Cerebellar nuclear complex (tissue), 1 donor: ENCODE data around the gene TRDN.

ENCODE experiments used
- DNase-seq, 2 experiments: peaks; one replicate each; lab custom pipeline; 2025; lab: John Stamatoyannopoulos, UW

Gene TRDN, protein sequence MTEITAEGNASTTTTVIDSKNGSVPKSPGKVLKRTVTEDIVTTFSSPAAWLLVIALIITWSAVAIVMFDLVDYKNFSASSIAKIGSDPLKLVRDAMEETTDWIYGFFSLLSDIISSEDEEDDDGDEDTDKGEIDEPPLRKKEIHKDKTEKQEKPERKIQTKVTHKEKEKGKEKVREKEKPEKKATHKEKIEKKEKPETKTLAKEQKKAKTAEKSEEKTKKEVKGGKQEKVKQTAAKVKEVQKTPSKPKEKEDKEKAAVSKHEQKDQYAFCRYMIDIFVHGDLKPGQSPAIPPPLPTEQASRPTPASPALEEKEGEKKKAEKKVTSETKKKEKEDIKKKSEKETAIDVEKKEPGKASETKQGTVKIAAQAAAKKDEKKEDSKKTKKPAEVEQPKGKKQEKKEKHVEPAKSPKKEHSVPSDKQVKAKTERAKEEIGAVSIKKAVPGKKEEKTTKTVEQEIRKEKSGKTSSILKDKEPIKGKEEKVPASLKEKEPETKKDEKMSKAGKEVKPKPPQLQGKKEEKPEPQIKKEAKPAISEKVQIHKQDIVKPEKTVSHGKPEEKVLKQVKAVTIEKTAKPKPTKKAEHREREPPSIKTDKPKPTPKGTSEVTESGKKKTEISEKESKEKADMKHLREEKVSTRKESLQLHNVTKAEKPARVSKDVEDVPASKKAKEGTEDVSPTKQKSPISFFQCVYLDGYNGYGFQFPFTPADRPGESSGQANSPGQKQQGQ

DNA sequence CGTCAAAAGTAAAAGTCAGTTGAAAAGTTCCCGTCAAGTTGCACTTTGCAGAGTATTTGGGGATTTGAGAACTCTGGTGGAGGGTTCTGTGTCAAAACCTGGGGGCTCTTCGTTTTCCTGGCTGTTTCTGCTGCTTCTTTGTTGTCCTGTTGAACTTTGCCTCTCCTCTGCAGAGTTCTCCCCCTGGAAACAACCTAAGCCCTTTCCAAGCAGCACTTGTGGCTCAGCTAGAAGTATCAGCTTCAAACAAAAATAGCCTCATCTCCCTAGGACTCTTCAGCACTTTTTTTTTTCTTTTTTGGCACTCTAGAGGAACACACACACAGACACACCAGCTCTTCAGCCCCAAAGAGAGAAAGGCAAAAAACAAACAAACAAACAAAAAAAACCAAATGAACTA is at the start of gene TRDN:
TRDN (minus strand) TSS at position 169 of the 400 bp plus-strand sequence. CDS start 175 bp downstream, outside the sequence.
- no peak for DNase-seq

GRCh38 chr6:123681957-123682462 is 45.3 kb upstream of the TRDN start:
- DNase-seq, result no peak

GRCh38 chr6:123677897-123678296 is 41.1 kb upstream of the TRDN start:
- DNase-seq, result no peak

DNA sequence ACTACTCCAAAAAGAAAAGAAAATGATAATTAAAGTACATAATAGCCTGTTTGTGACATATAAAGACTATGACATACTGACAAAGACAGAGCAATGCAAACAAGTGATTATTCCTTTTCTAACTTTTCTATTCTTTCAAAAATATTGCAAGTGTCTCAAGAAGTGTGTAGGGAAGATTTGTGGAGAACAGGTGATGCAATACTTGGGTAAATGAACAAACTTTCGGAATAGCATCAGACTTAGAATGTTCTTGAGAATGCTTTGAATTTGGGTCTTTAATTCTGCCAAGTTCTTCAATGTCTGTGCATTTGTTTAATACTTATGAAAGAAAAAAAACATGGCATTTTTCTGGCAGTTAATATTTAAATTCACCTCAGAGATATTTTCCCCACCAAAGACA is 40.0 kb upstream of the TRDN start:
- DNase-seq, result no peak

GRCh38 chr6:123668965-123669591 is 32.3 kb upstream of the TRDN start:
- no peak for DNase-seq

DNA sequence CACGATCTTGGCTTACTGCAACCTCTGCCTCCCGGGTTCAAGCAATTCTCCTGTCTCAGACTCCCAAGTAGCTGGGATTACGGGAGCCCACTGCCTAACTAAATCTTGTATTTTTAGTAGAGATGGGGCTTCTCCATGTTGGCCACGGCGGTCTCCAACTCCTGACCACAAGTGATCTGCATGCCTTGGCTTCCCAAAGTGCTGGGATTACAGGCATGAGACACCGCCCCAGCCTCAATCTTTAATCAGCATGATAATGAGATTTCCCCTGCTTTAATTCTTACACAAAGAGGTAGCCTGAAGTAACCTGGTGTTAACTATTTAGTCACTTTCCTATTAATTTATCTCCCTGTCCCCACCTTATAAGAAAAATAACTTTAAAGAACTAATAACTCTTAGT is 31.3 kb upstream of the TRDN start:
- DNase-seq, result no peak

- DNase-seq, result no peak
Measured at GRCh38 chr6:123663436-123663835, 26.7 kb upstream of the TRDN start.

DNA sequence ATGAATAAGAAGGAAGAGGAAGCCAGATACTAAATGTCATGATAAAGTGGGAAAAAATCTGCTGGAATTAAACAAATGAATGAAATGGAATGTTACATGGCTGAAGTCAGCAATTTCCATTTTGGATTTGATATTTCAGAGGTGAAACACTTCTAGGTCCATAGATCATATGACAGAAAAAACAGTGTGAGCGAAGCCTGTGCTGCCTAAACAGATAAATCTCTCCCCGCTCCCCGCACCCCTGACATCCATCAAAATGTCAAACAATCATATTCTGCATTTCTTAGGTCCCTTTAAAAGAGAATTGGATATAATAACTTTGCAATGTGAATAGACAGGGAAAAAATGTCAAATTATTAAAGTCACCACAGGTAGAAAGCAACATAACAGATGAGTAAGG is 26.0 kb upstream of the TRDN start:
- DNase-seq, result no peak

DNA sequence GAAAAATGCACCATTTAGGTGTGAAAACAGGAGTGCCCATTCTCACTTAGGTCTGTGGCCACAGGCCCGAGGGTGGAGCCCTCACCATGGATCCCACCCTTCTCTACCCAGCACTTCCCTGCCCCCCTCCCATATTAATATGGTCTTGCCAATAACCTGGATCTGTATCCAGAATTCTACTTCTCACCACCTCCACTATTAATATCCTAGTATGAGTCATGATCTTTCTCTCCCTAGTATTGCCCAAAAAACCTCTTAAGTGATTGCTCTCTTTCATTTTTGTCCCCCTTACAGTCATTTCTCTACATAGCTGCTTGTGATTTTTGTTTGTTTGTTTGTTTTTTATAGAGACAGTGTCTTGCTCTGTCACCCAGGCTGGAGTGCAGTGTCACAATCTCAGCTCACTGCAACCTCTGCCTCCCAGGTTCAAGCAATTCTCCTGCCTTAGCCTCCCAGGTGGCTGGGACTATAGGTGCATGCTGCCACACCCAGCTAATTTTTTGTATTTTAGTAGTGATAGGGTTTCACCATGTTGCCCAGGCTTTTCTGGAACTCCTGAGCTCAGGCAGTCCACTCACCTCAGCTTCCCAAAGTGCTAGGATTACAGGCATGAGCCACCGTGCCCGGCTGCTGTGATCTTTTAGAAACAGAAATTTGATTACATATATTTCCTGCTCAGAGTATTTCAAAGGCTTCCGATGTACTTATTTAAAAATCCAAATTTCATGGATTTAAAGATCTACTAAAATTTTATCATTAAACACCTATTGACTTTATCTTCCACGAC is 24.5 kb upstream of the TRDN start:
- no peak for DNase-seq

GRCh38 chr6:123659960-123660748 is 23.4 kb upstream of the TRDN start:
- DNase-seq, result no peak

DNA sequence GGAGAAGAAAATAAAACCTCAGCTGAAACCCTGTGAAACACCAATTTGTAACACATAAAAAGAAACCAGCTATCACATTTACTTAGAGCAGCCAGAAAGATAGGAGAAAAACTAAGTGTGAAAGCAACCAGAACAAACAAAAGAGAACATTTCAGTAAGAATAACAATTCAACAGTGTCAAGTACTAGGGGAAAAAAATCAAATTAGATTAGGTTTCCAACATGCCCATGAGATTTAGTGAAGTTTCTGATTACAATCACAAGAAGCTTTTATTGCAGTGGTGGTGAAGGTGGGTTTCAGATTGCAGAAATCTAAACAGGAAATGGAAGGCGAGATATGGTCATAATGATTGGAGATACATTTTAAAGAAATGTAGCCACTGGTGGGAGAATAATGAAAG is 22.1 kb upstream of the TRDN start:
- no peak for DNase-seq

GRCh38 chr6:123655521-123656306 is 19.0 kb upstream of the TRDN start:
- DNase-seq, result no peak

- no peak for DNase-seq
Measured at GRCh38 chr6:123648723-123649122, 12.0 kb upstream of the TRDN start.

DNA sequence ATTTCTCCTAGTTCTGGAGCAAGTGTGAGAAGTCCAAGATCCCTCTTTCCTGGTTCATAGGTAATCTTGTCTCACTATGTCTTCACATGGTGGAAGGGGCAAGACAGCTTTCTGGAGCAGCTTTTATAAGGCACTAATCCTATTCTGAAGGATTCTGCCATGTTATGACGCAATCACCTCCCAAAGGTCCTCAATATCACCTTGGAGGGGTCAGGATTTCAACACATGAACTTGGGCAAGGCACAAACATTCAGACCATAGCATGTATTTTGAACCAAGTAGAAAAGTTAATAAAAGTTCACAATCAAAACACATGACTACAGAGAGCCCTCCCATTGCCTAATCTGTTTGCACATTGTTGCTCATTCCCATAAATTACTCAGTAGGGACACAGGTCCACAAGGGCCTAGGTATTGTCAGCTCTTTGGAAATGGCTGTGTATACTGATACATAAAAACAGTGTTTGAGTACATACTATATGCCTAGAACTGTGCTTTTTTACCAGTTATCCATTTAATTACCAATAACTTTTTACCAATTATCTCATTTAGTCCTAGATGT is 11.3 kb upstream of the TRDN start:
- DNase-seq, result no peak

DNA sequence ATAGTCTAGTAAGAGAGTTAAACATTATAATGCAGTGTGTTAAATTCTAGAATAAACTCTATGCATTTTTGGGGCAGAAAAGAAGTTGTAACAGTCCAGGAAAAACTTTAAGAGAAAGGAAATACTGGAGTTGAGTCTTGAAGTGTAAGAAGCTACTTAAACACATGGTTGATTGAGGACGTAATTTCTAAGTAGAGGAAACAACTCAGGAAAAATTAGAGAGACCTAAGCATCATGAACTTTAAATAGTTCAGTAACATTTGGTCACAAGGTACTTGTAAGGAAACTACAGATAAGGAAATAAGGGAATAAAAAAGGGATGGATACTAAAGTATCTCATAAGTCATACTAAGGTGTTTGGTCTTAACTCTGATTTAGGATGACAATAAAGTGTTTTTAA is 4.7 kb upstream of the TRDN start:
- DNase-seq, result no peak

- DNase-seq, result no peak
Measured at GRCh38 chr6:123640567-123641187, 3.9 kb upstream of the TRDN start.

- DNase-seq, result no peak
Measured at GRCh38 chr6:123638865-123639264, 2.1 kb upstream of the TRDN start.

- DNase-seq, result no peak
Measured at GRCh38 chr6:123636282-123636681, 468 bp downstream of the TRDN start.

DNA sequence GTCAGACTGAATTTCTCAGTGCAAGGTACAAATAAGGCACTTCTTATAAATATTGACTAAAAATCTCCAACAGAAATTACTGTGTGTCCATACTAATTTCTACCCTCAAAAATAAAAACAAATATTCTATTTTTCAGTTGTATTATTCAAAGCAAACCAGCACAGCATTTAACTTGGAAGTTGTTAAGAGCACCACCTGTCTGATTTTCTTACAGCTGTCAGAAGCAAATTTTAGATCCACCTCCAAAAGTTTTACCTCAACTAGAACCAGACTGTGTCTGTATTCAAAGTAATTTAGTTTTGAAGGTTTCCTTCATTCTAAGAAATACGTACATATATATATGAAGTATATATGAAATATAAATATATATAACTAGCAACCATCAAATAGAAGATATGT is 1.2 kb downstream of the TRDN start:
- DNase-seq, result no peak

DNA sequence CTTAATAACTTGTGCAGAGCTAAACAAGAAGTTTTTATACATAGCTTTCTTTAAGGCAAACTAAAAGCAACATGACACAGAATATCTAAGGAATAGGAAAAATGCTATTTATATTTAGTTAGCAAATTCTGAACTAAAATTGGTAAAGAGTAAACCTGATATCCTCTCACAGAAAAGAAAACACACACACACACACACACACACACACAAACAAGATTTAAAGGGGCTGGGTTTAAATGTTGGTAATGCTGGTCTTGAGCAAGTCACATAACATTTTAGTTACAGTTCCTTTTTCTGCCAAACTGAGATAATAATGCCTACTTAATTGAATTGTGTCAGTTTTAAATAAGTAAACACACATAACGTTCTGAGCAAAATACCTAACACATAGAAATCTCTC is 1.6 kb downstream of the TRDN start:
- DNase-seq, result no peak
